GM20000 (cell line): ENCODE measurements around the gene DOCK10.

Source experiments
- DNase-seq: peaks from one replicate; pipeline ENCODE4 v3.0.0; 2012; ENCODE audit warnings: low spot score
- CTCF ChIP-seq: IDR thresholded peaks from 2 replicates; pipeline ENCODE4 v1.5.1; 2012; ENCODE audit warnings: mild to moderate bottlenecking, control low read depth; ENCODE audit errors: extremely low read depth, missing control alignments

Gene DOCK10

GRCh38 chr2:225074919-225075681 lies 32.8 kb upstream of the DOCK10 start:
- no peak for TF ChIP-seq CTCF
- DNase-seq, result no peak

- no peak for DNase-seq
Observed at GRCh38 chr2:225074366-225074765, 32.1 kb upstream of the DOCK10 start.

GRCh38 chr2:225073198-225073597 lies 30.9 kb upstream of the DOCK10 start:
- no peak for TF ChIP-seq CTCF
- DNase-seq, result no peak

More at GRCh38 chr2:225074366-225074765, 32.1 kb upstream of the DOCK10 start:
- no peak for TF ChIP-seq CTCF

- TF ChIP-seq CTCF, result no peak
- DNase-seq, result no peak
Observed at GRCh38 chr2:225072444-225072843, 30.2 kb upstream of the DOCK10 start.

GRCh38 chr2:225070811-225071210 lies 28.5 kb upstream of the DOCK10 start:
- no peak for TF ChIP-seq CTCF
- DNase-seq, result no peak

- no peak for TF ChIP-seq CTCF
- no peak for DNase-seq
Observed at GRCh38 chr2:225069966-225070365, 27.7 kb upstream of the DOCK10 start.

- no peak for TF ChIP-seq CTCF
- no peak for DNase-seq
Observed at GRCh38 chr2:225069477-225069876, 27.2 kb upstream of the DOCK10 start.
